MM.1S (cell line): Measurements from ENCODE around the gene LAMB3.

ENCODE experiments used
- EZH2 ChIP-seq: fragments of 300-600 bp; sonication (generic); optimal IDR thresholded peaks from 2 replicates; pipeline ENCODE3; 2017; ENCODE audit warnings: low read depth, mild to moderate bottlenecking, antibody characterized with exemption, low read length, mixed read lengths
- EZH2phosphoT487 ChIP-seq: fragments of 300-600 bp; sonication (generic); IDR thresholded peaks from 2 replicates; pipeline ENCODE4 v1.6.1; 2018; ENCODE audit warnings: antibody characterized with exemption, low read length
- TF ChIP-seq, protein P1 (sequence below): fragments of 300-600 bp; sonication (generic); IDR thresholded peaks from 2 replicates; pipeline ENCODE4 v1.5.1; 2016; ENCODE audit warnings: antibody characterized with exemption, low read length, mixed read lengths

DNA sequence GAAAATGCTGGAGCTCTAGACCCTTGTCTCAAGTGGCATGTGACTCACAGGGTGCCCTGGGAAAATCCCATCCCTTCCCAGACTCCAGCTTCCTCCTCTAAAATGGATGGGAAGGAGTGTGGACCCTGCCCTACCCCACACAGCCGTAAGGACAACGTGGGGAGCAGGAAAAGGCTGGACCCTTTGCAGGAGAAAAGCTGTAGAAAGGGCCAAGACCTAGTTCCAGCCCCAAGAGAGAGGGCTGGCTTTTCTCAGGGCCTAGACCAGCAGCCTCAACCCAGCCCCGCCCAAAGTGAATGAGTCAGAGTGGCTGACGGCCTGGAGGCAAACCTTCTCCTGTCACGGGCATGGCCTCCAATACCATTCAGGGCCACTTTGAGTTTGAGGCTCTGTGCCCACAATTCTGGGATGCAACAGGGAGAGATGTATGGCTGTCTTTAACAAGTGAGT, 1.1 kb downstream of the LAMB3 start:
- TF ChIP-seq, protein P1, sequence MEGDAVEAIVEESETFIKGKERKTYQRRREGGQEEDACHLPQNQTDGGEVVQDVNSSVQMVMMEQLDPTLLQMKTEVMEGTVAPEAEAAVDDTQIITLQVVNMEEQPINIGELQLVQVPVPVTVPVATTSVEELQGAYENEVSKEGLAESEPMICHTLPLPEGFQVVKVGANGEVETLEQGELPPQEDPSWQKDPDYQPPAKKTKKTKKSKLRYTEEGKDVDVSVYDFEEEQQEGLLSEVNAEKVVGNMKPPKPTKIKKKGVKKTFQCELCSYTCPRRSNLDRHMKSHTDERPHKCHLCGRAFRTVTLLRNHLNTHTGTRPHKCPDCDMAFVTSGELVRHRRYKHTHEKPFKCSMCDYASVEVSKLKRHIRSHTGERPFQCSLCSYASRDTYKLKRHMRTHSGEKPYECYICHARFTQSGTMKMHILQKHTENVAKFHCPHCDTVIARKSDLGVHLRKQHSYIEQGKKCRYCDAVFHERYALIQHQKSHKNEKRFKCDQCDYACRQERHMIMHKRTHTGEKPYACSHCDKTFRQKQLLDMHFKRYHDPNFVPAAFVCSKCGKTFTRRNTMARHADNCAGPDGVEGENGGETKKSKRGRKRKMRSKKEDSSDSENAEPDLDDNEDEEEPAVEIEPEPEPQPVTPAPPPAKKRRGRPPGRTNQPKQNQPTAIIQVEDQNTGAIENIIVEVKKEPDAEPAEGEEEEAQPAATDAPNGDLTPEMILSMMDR: no peak
- no peak for TF ChIP-seq EZH2
- TF ChIP-seq EZH2phosphoT487: no peak
